MCF 10A (cell line): ENCODE results near the gene ARPP21. TPM values are rescaled to one million over a fixed set of nuclear protein-coding genes. Genes with fewer than 3 reads are reported as not detected.

Source experiments
- BruUV-seq: library from RNA; stranded (reverse); fragments of 400-500 nt; replicated peaks from 2 replicates; lab custom pipeline; 2021; lab: Mats Ljungman, UMichigan
- CTCF ChIA-PET: fragments of 300-600 bp; sonication (Branson Sonifier 250); formaldehyde crosslinking; extraction: SDS; loops from one replicate; lab custom pipeline; 2021; ENCODE audit warnings: antibody characterized with exemption, inconsistent platforms; lab: Yijun Ruan, JAX
- POLR2A ChIA-PET: fragments of 300-600, 350-650 bp; sonication (Branson Sonifier 250); formaldehyde crosslinking; extraction: SDS; loops from one replicate; lab custom pipeline; 2020; ENCODE audit warnings: antibody characterized with exemption, inconsistent platforms; lab: Yijun Ruan, JAX
- DNase-seq: peaks from one replicate; pipeline ENCODE4 v3.0.0-alpha.2; 2018; ENCODE audit not compliant: unreplicated experiment
- H3K27ac Mint-ChIP-seq: one replicate; pipeline ENCODE4 v1.8.0; 2022; ENCODE audit warnings: mild to moderate bottlenecking, low read depth, mixed read lengths; ENCODE audit not compliant: unreplicated experiment
- H3K27me3 Mint-ChIP-seq: one replicate; pipeline ENCODE4 v1.8.0; 2022; ENCODE audit warnings: mixed read lengths; ENCODE audit not compliant: insufficient read depth, unreplicated experiment
- H3K36me3 Mint-ChIP-seq: one replicate; pipeline ENCODE4 v1.8.0; 2022; ENCODE audit warnings: mild to moderate bottlenecking, moderate library complexity, mixed read lengths; ENCODE audit not compliant: insufficient read depth, unreplicated experiment
- H3K4me1 Mint-ChIP-seq: one replicate; pipeline ENCODE4 v1.8.0; 2022; ENCODE audit warnings: mixed read lengths; ENCODE audit not compliant: insufficient read depth, unreplicated experiment
- H3K4me3 Mint-ChIP-seq: one replicate; pipeline ENCODE4 v1.8.0; 2022; ENCODE audit warnings: mild to moderate bottlenecking, moderate library complexity, mixed read lengths; ENCODE audit not compliant: unreplicated experiment
- H3K9me3 Mint-ChIP-seq: one replicate; pipeline ENCODE4 v1.8.0; 2022; ENCODE audit warnings: mixed read lengths; ENCODE audit not compliant: unreplicated experiment
- intact Hi-C: fragments of 100-400 bp; cut with micrococcal nuclease; formaldehyde crosslinking; loops from 2 replicates; pipeline ENCODE4 v1.14.1; 2022
- total RNA-seq: library from RNA; stranded (reverse); gene quantifications from 2 replicates; pipeline ENCODE4 v1.2.3, GENCODE V29; 2022
- TF ChIP-seq, protein P1 (sequence below): fragments of 200-600 bp; IDR thresholded peaks from one replicate; pipeline ENCODE4 v1.8.0; 2022; ENCODE audit warnings: antibody characterized with exemption, mild to moderate bottlenecking; ENCODE audit not compliant: unreplicated experiment

The ARPP21 gene
- total RNA-seq, 1 experiment from 2014 or later: not detected

DNA sequence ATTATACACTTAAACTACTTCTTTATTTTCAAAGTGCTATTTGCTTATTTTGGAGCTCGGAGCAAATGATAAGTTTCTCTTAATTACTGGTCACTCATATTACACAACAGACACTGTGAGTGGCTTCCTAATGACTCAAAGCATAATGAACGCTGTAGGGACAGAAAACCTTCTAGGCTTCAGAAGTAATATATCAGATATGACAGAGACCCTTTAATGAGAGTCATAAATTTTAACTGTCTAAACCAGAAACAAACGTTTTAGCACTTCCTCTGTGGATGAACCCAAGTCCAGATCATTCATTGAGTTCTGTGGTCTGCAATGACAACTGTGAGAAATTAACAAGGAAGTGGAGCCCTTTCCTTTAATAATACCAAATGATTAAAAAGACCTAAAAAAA, 66.6 kb downstream of the ARPP21 start:
- Mint-ChIP-seq H3K27ac (no peak overlapping the region), H3K4me3 (no peak overlapping the region), H3K27me3 (peaks cover 75% of the 10 kb centered on the region), H3K36me3 (no peaks in the 10 kb centered on the region), H3K9me3 (no peaks in the 10 kb centered on the region), H3K4me1 (no peaks in the 10 kb centered on the region)
- ChIA-PET POLR2A (no interaction called here), CTCF (no interaction called here)
- no TSS peak for BruUV-seq
- DNase-seq: no peak
- intact Hi-C loops: no loop called here
- TF ChIP-seq, protein P1, sequence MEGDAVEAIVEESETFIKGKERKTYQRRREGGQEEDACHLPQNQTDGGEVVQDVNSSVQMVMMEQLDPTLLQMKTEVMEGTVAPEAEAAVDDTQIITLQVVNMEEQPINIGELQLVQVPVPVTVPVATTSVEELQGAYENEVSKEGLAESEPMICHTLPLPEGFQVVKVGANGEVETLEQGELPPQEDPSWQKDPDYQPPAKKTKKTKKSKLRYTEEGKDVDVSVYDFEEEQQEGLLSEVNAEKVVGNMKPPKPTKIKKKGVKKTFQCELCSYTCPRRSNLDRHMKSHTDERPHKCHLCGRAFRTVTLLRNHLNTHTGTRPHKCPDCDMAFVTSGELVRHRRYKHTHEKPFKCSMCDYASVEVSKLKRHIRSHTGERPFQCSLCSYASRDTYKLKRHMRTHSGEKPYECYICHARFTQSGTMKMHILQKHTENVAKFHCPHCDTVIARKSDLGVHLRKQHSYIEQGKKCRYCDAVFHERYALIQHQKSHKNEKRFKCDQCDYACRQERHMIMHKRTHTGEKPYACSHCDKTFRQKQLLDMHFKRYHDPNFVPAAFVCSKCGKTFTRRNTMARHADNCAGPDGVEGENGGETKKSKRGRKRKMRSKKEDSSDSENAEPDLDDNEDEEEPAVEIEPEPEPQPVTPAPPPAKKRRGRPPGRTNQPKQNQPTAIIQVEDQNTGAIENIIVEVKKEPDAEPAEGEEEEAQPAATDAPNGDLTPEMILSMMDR: no peak

DNA sequence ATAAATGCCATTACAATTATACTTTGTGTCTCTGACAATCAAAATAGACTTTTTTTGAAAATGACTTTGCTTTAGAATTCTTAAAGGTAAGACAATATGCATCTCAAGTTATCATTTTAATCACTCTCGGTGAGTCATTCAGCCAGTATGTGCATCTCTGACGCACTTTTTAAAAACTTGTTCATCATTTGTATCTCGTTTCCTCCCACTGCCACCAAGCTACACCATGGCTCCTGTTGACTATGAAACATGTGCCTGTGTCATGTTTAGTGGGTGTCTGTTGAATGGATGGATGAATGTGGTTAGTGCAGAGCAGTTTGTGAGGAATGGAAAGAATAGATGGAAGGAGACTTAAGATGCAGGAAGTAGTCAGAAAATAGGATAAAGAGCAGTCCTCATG, 68.6 kb downstream of the ARPP21 start:
- no peaks in the 10 kb centered on the region for H3K36me3 Mint-ChIP-seq
- H3K9me3 Mint-ChIP-seq: no peaks in the 10 kb centered on the region
- intact Hi-C loops: no loop called here
- no TSS peak for BruUV-seq
- no peak for DNase-seq
- no peak overlapping the region for H3K27ac Mint-ChIP-seq
- TF ChIP-seq, protein P1: no peak
- H3K4me1 Mint-ChIP-seq: no peaks in the 10 kb centered on the region
- POLR2A ChIA-PET: interaction anchor here (0.5 kb wide), 1 partner anchor 15 kb away, joined by 3 read pairs; no protein-coding TSS in a partner anchor
- H3K4me3 Mint-ChIP-seq: no peak overlapping the region
- peaks cover 74% of the 10 kb centered on the region for H3K27me3 Mint-ChIP-seq
- CTCF ChIA-PET: interaction anchor here (0.7 kb wide), 1 partner anchor 716 kb away, joined by 3 read pairs; no protein-coding TSS in a partner anchor

DNA sequence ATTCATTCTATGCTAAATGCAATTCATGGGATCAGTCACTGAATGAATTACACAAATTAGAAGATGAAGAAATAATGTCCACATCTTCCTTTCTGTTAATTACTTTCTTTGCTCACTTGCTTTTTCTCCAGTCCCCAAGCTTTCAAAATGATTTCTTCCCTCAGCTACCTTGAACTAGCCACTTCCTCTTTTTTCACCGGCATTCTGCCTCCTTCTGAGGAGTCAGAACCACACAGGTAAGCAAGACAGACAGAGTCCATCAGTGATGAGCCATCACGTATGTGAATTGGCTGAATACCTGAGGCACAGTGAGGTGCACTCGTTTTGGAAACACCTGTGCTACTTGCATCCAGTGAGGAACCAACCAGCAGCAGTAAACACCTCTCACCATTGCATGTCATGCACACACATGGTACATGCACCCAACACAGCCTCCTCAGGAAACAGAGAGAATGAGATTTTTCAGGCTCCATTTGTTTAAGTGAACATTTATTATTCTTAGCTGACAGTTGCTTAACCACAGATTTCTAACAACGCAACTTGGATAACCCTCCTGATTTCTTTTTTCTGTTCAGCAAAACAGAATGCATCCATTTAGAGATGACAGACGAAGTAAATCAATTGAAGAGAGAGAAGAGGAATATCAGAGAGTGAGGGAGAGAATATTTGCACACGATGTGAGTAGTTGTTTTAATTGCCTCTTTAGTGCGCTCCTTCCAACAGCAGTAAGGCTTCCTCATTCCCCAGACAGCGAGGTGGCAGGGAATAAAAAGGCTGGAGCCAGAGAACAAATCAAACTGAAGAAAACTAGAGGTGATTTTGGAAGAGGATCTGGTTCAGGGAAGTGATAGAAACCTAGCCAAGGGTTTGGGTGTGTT, 69.3 kb downstream of the ARPP21 start:
- Mint-ChIP-seq H3K9me3 (no peaks in the 10 kb centered on the region), H3K36me3 (no peaks in the 10 kb centered on the region), H3K27ac (no peak overlapping the region), H3K27me3 (peaks cover 76% of the 10 kb centered on the region), H3K4me1 (no peaks in the 10 kb centered on the region), H3K4me3 (no peak overlapping the region)
- TF ChIP-seq, protein P1: no peak
- BruUV-seq: no TSS peak
- POLR2A ChIA-PET: interaction anchor here (0.5 kb wide), 1 partner anchor 16 kb away, joined by 3 read pairs; no protein-coding TSS in a partner anchor
- CTCF ChIA-PET: no interaction called here
- intact Hi-C loops: no loop called here
- DNase-seq: no peak

DNA sequence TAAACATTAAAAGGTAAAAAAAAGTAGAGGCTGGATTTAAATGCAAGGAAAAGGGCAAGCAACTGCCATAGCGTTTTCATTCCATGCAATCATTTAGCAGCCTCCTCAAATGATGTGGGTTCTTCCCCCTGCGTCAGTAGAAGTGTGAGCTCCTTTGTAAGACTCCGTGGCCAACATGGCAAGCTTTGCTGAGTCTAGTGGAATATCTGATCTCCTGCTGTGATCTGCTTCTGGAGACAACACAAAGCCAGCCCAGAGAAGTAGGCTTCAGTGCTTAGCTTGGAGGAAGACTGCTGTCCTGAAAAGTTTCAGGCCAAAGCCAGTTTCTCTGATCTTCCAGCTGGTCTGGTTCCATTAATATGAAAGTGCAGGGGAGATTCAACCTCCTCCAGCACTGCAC, 70.4 kb downstream of the ARPP21 start:
- no TSS peak for BruUV-seq
- Mint-ChIP-seq H3K27ac (no peak overlapping the region), H3K36me3 (no peaks in the 10 kb centered on the region), H3K4me3 (no peak overlapping the region), H3K4me1 (no peaks in the 10 kb centered on the region), H3K27me3 (peaks cover 86% of the 10 kb centered on the region), H3K9me3 (no peaks in the 10 kb centered on the region)
- POLR2A ChIA-PET: no interaction called here
- TF ChIP-seq, protein P1: no peak
- CTCF ChIA-PET: no interaction called here
- intact Hi-C loops: no loop called here
- no peak for DNase-seq
